CD1c-positive myeloid dendritic cell (primary cell): ENCODE measurements around the gene PLCXD1.
"Not testable (repeated sequence)": the region's sequence is repeated elsewhere in the genome, so short reads cannot be mapped to it uniquely, and the experiment has no call there.

ENCODE experiments used
- DNase-seq: peaks from one replicate; pipeline ENCODE4 v3.0.0-alpha.2; 2016; ENCODE audit errors: extremely low spot score

The PLCXD1 gene

GRCh38 chrX:291411-291901 is 10.3 kb downstream of the PLCXD1 start:
- no peak for DNase-seq

DNA sequence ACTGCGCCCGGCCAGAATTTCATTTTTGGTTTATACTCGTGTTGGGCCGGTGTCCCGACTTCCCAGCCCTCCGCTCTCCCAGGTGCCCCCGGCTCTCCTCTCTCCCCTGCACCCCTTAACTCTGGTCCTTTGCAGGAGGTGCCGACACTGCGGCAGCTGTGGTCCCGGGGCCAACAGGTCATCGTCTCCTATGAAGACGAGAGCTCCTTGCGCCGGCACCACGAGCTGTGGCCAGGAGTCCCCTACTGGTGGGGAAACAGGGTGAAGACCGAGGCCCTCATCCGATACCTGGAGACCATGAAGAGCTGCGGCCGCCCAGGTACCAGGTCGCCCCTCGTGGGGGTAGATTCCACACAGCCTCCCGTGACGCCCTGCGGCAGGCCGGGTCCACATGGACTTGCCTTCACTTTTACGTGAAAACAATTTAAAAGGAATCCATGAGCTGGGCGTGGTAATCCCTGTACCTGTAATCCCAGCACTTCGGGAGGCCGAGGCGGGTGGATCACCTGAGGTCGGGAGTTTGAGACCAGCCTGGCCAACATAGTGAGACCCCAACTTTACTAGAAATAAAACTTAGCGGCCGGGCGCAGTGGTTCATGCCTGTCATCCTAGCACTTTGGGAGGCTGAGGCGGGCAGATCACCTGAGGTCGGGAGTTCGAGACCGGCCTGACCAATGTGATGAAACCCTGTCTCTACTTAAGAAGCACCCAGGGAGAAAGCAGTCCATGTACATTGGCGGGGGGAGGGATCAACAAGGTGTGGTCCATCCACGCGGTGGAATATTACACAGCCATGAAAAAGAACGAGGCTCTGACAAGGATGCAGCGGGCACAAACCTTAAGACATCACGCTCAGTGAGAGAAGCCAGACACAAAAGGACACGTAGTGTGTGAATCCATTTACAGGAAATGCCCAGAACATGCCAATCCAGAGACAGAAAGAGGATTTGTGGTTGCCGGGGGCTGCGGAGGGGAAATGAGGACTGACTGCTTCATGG is 12.0 kb downstream of the PLCXD1 start:
- DNase-seq = no peak

GRCh38 chrX:295136-295535 is 14.0 kb downstream of the PLCXD1 start:
- no peak for DNase-seq

DNA sequence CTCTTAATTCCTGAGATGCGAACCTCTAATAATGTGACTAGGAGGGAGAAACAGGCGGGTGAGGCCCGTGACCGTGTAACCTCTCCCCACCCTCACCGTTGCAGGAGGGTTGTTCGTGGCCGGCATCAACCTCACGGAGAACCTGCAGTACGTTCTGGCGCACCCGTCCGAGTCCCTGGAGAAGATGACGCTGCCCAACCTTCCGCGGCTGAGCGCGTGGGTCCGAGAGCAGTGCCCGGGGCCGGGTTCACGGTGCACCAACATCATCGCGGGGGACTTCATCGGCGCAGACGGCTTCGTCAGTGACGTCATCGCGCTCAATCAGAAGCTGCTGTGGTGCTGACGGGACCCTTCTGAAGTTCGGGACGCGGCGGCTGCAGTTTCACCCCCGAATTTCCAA is 17.8 kb downstream of the PLCXD1 start:
- DNase-seq = no peak

- DNase-seq = no peak
These were observed 19.2 kb downstream of the PLCXD1 start for GRCh38 chrX:300334-300733.

DNA sequence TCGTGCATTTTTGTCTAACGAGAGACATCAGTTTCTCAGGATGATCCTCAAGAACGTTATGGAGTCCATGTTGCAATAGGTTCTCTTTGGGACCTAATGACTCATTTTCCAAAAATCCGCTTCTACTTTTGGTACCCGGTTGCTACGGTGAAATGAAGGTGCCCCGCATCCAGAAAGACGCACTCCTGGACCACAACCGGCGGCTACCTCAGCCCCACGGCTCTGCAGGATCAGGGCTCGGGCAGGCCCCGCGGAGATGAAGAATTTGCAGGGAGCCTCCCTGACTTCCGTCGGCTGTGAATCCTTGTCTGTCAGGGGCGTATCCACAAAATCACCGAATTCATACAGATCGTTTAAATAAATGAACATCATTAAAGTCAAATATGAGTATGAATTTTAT is 21.8 kb downstream of the PLCXD1 start:
- DNase-seq = no peak

- DNase-seq = not testable (repeated sequence)
These were observed 24.8 kb downstream of the PLCXD1 start for GRCh38 chrX:305781-306613.

DNA sequence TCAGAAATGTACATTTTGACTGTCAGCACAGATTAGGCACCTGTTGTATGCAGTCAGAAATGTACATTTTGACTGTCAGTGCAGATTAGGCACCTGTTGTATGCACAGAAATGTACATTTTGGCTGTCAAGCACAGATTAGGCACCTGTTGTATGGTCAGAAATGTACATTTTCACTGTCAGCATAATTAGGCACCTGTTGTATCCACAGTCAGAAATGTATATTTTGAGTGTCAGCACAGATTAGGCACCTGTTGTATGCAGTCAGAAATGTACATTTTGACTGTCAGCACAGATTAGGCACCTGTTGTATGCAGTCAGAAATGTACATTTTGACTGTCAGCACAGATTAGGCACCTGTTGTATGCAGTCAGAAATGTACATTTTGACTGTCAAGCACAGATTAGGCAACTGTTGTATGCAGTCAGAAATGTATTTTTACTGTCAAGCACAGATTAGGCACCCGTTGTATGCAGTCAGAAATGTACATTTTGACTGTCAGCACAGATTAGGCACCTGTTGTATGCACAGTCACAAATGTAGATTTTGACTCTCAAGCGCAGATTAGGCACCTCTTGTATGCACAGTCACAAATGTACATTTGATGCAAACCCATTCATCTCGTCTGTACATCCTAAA is 25.6 kb downstream of the PLCXD1 start:
- not testable (repeated sequence) for DNase-seq

- DNase-seq = no peak
These were observed 26.3 kb downstream of the PLCXD1 start for GRCh38 chrX:307261-308111.

DNA sequence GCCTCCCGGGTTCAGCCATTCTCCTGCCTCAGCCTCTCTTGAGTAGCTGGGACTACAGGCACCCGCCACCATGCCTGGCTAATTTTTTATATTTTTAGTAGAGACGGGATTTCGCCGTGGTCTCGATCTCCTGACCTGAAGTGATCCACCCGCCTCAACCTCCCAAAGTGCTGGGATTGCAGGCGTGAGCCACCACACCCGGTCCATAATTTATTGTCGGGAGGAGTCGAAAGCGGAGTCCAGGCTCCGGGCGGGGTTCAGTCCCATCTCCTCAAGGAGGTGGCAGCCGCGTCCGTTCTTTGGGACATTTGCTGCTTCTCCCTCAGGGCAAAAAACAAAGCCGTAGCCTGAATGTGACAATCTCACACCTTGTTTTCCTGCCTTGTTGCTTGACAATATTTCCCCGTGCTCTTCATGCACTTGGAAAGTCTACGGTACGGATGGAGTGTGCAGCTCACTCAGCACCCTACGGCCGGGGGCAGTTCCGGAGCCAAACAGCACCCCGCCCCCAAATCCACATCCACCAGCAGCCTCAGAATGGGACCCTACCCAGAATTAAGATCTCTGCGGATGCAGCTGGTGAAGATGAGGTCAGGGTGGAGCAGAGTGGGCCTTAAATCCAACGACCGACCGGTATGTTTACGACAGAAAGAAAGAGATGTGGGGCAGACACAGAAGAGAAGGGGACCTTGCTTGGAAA is 27.8 kb downstream of the PLCXD1 start:
- DNase-seq = no peak

DNA sequence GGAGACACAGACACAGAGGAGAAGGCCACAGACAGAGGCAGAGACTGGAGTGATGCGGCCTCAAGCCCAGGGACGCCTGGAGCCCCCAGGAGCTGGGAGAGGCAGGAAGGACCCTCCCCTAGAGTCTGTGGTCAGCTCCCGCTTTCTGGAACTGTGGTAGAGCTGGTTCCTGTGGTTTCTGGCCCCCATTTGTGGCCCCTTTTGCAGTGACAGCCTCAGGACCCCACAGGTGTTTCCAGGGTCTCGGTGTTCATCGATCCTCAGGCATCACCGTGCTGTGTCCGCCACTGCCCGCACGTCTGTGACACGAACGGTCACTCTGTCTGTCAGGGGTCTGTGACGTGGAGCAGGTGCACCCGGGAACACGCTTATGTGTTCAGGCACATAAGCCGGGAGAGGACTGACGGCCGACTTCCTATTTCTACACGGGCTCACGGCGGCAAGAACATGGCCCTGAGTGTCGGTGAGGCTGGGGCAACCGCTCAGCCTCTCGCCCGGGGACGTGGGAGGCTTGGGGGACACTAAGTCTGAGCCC is 29.5 kb downstream of the PLCXD1 start:
- DNase-seq = no peak

DNA sequence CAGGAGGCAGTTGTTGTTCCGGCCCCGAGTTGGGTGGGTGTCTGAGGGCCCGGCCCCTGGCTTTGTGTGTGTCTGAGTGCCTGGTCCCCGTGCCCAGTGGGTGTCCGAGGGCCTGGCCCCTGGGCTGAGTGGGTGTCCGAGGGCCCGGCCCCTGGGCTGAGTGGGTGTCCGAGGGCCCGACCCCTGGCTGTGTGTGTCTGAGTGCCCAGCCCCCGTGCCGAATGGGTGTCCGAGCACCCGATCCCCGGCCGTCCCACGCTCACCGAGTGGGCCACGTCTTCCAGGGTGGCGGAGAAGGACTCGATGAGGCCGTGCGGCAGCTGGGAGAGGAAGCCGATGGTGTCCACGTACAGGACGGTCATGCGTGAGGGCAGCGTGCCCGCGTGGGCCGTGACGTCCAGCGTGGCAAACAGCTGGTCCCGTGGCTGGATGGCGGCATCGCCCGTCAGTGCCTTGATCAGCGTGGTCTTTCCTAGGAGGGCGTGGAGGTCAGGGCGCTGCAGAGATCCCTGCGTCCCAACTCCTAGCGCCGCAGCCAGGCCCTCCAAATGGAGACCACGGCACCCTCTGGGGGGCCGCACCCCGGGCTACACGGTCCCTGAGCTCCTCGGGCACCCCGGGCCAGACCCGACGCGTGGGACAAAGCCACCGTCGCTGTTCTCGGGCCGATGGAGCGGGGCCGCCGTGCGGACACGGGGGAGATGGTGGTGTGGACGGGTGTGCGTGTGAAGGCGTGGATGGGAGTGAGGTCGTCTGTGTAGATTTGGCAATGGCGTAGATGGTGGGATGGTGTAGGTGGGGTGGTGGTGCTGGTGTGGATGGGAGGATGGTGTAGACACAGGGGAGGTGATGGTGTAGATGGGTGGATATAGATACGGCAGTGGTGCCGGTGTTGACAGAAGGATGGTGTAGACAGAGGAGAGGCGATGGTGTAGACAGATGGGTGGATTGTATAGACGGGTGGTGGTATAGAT is 30.3 kb downstream of the PLCXD1 start:
- no peak for DNase-seq

DNA sequence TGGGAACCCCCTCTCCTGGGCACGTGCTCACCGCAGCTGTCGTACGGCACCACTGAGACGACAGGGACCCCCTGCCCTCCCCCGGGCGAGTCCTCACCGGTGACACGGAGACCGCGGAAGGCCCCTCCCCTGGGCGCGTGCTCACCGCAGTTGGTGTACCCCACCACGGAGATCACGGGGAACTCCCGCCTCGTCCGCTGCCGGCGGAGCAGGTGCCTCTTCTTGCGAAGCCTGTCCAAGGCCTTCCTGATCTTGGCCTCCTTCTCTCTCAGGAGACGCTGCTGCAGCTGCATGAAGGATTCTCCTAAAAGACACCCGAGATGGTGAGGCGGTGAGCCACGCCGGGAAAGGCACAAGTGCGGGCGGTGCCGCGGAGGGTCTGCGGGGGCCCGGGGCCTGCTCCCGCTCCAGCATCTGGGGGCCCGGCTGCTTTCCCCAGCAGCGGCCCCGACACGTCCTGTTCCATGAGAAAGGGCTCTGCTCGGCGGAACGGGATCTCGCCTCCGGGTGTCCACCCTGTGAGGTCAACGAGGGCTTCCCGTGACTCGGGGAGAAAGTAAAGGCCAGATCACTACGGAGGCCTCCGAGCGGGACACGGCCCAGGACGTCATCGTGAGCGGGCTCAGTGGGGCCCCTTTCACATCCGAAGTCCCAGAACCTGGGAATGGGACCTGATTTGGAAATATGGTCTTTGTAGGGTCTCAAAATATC is 31.6 kb downstream of the PLCXD1 start:
- DNase-seq = no peak

GRCh38 chrX:313546-313945 is 32.4 kb downstream of the PLCXD1 start:
- DNase-seq = no peak

GRCh38 chrX:314049-314448 is 32.9 kb downstream of the PLCXD1 start:
- DNase-seq = no peak

DNA sequence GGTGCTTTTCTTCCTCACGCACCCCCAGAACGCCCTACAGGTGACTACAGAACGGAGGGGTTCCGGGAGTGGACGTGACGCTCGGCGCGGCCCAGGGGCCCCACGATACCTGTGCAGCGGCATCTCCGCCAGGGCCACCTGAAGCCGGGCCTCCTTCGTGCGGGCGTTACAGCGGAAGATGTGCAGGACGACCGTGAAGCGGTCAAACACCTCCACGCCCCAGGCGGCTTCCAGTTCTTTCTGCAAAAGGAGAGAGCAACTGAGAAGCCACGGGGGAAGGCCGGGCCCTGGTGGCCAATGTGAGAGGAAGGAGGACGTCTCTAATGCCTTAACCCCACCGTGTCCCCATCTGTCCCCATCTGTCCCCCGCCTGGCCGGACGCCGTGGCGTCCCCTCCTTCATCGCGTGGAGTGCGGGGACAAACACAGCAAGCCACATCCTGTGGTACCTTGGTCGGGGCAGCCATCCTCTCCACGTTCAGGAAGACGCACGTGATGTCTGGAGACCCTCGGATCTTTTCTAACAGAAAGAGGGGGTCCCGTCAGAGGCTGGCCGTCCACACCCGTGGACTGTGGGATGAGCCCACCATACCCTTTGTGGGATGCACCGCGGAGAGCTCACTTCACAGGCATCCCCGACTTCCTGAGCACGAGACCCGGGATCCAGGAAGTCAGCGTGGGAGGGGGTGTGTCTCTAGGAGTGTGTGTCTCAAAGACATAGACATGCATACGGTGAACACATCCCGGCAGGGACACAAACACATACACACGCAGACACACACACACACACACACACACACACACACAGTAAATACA is 33.8 kb downstream of the PLCXD1 start:
- no peak for DNase-seq
